Endothelial cell of umbilical vein (primary cell): ENCODE data around the gene A3GALT2. TPM values are rescaled to one million over a fixed set of nuclear protein-coding genes. Genes with fewer than 3 reads are reported as not detected.

Experiments
- BruUV-seq: library from RNA; stranded (reverse); fragments of 400-500 nt; replicated peaks from 2 replicates; lab custom pipeline; 2021; lab: Mats Ljungman, UMichigan
- CTCF ChIA-PET: fragments of 300-600, 350-600 bp; sonication (Branson Sonifier 250); formaldehyde crosslinking; loops from one replicate; lab custom pipeline; 2021; ENCODE audit warnings: antibody characterized with exemption, inconsistent platforms; lab: Charles Lee
- POLR2A ChIA-PET: fragments of 300-600, 350-600 bp; sonication (Branson Sonifier 250); formaldehyde crosslinking; loops from one replicate; lab custom pipeline; 2021; ENCODE audit warnings: antibody characterized with exemption, inconsistent platforms; lab: Charles Lee
- DNase-seq: peaks from one replicate; pipeline ENCODE4 v3.0.0-alpha.2; 2011; ENCODE audit warnings: low read depth, low spot score
- FAIRE-seq: peaks from 2 replicates; lab custom pipeline; 2011; peaks lifted over from hg19 to GRCh38; lab: Jason Lieb, UNC
- H2AFZ ChIP-seq: 2 replicates; pipeline ENCODE4 v1.6.0; 2012; ENCODE audit warnings: low read depth, low read length, control low read depth, inconsistent platforms
- H3K27ac ChIP-seq: 2 replicates; pipeline ENCODE4 v1.5.1; 2011; ENCODE audit warnings: low read depth, mild to moderate bottlenecking, control low read depth, low read length, moderate library complexity; ENCODE audit not compliant: insufficient read depth
- H3K27me3 ChIP-seq, 2 experiments: 2 replicates each; pipeline versions ENCODE4 v1.6.0 to v1.6.1; 2011; ENCODE audit warnings: low read length in 2 of 2, mixed read lengths in 1 of 2; ENCODE audit not compliant: control insufficient read depth in 2 of 2, insufficient read depth in 2 of 2
- H3K36me3 ChIP-seq, 2 experiments: 2 replicates in 1 of 2; 3 replicates in 1 of 2; pipeline ENCODE4 v1.5.1; 2011; ENCODE audit warnings: low read length in 2 of 2, mild to moderate bottlenecking in 1 of 2, moderate library complexity in 1 of 2; ENCODE audit not compliant: control insufficient read depth in 2 of 2, insufficient read depth in 2 of 2; ENCODE audit errors: extremely low read depth in 1 of 2
- H3K4me1 ChIP-seq: 3 replicates; pipeline ENCODE4 v1.5.1; 2011; ENCODE audit warnings: mild to moderate bottlenecking, low read length; ENCODE audit not compliant: control insufficient read depth, insufficient read depth; ENCODE audit errors: extremely low read depth
- H3K4me2 ChIP-seq: 2 replicates; pipeline ENCODE4 v1.6.1; 2011; ENCODE audit warnings: low read length, control low read depth, mixed read lengths; ENCODE audit not compliant: insufficient read depth
- H3K4me3 ChIP-seq, 3 experiments: fragments of 200-600 bp in 1 of 3; sonication (generic), shearing (Covaris generic) in 1 of 3; replicated peaks in 1 of 3; 2 replicates each; pipeline ENCODE4 v1.5.1; 2011 to 2016; ENCODE audit warnings: control low read depth in 3 of 3, low read length in 3 of 3, mild to moderate bottlenecking in 2 of 3, inconsistent platforms in 1 of 3, low read depth in 1 of 3, moderate library complexity in 1 of 3; ENCODE audit not compliant: insufficient read depth in 1 of 3
- H3K79me2 ChIP-seq: 2 replicates; pipeline ENCODE4 v1.6.0; 2012; ENCODE audit warnings: low read length, inconsistent platforms; ENCODE audit not compliant: control insufficient read depth, insufficient read depth
- H3K9ac ChIP-seq: replicated peaks from 2 replicates; pipeline ENCODE3; 2011; ENCODE audit warnings: low read length, control low read depth; ENCODE audit not compliant: insufficient read depth; ENCODE audit errors: extremely low read depth
- H3K9me1 ChIP-seq: replicated peaks from 3 replicates; pipeline ENCODE4 v1.6.0; 2011; ENCODE audit warnings: mild to moderate bottlenecking, low read length; ENCODE audit not compliant: control insufficient read depth, insufficient read depth; ENCODE audit errors: extremely low read depth
- H3K9me3 ChIP-seq: replicated peaks from 2 replicates; pipeline ENCODE4 v1.5.1; 2012; ENCODE audit warnings: low read length, inconsistent platforms; ENCODE audit not compliant: control insufficient read depth, insufficient read depth
- H4K20me1 ChIP-seq: replicated peaks from 2 replicates; pipeline ENCODE3; 2011; ENCODE audit warnings: mild to moderate bottlenecking, low read length; ENCODE audit not compliant: control insufficient read depth, insufficient read depth; ENCODE audit errors: extremely low read depth
- CTCF ChIP-seq, 2 donors: IDR thresholded peaks; 1 replicate in 1 of 2; 2 replicates in 1 of 2; pipeline ENCODE4 v1.5.1; 2011; ENCODE audit warnings: low read length in 2 of 2, mild to moderate bottlenecking in 2 of 2, moderate library complexity in 2 of 2, control low read depth in 1 of 2, inconsistent platforms in 1 of 2, low read depth in 1 of 2; ENCODE audit not compliant: insufficient read depth in 1 of 2; ENCODE audit errors: extremely low read depth in 1 of 2
- EZH2 ChIP-seq: IDR thresholded peaks from 2 replicates; pipeline ENCODE4 v1.6.1; 2012; ENCODE audit warnings: borderline replicate concordance, low read depth, mild to moderate bottlenecking, moderate library complexity, low read length, inconsistent platforms; ENCODE audit not compliant: severe bottlenecking
- FOS ChIP-seq: IDR thresholded peaks from 2 replicates; pipeline ENCODE4 v1.6.1; 2011; ENCODE audit warnings: mild to moderate bottlenecking, low read length, moderate library complexity, borderline replicate concordance; ENCODE audit not compliant: insufficient read depth
- GATA2 ChIP-seq: IDR thresholded peaks from 2 replicates; pipeline ENCODE4 v1.7.0; 2011; ENCODE audit warnings: low read depth, mild to moderate bottlenecking, moderate library complexity, mixed read lengths, low read length; ENCODE audit not compliant: insufficient read length, insufficient read depth
- JUN ChIP-seq: IDR thresholded peaks from 2 replicates; pipeline ENCODE4 v1.6.1; 2011; ENCODE audit warnings: borderline replicate concordance, low read depth; ENCODE audit not compliant: insufficient read length, insufficient read depth
- MAX ChIP-seq: IDR thresholded peaks from 2 replicates; pipeline ENCODE4 v1.6.1; 2011; ENCODE audit not compliant: insufficient read depth, insufficient read length
- MYC ChIP-seq: IDR thresholded peaks from one replicate; pipeline ENCODE4 v1.6.1; 2011; ENCODE audit warnings: mild to moderate bottlenecking, low read depth, low read length
- POLR2A ChIP-seq: IDR thresholded peaks from 2 replicates; pipeline ENCODE4 v1.6.1; 2012; ENCODE audit warnings: low read depth, mild to moderate bottlenecking, control low read depth, low read length
- POLR2AphosphoS5 ChIP-seq: IDR thresholded peaks from 2 replicates; pipeline ENCODE4 v1.6.1; 2012; ENCODE audit warnings: low read depth, mild to moderate bottlenecking, control low read depth, low read length, moderate library complexity; ENCODE audit not compliant: insufficient read depth
- dilution Hi-C: fragments of 300-500 bp; cut with MboI; formaldehyde crosslinking; loops from one replicate; pipeline ENCODE4 v1.15.0; 2019; ENCODE audit warnings: low sequenced_read_pairs; ENCODE audit not compliant: extremely low pct_ligation_motif_present
- intact Hi-C: fragments of 100-400 bp; cut with micrococcal nuclease; formaldehyde crosslinking; loops from one replicate; pipeline ENCODE4 v1.10.0; 2022
- polyA plus RNA-seq, 4 experiments: library from polyadenylated mRNA; depleted of rRNA in 3 of 4; stranded (reverse) in 3 of 4; unstranded in 1 of 4; fragments of >200 nt; gene quantifications; 2 replicates each; pipeline versions ENCODE4 v1.2.1 to v1.2.3, GENCODE V29; 2011 to 2012; ENCODE audit warnings: missing spikeins in 1 of 4
- total RNA-seq: library from RNA; stranded (reverse); gene quantifications from 2 replicates; pipeline ENCODE4 v1.2.3, GENCODE V29; 2021

Gene A3GALT2
- total and polyA plus RNA-seq, 2 donors (not counting 3 experiments of a cell fraction or from before 2014, with no cell fraction given) = not detected

- Histone ChIP-seq H3K4me1 (peaks cover 5% of the 10 kb centered on the region), H3K27ac (no peak overlapping the region), H4K20me1 (no peaks in the 10 kb centered on the region), H2AFZ (no peak overlapping the region), H3K27me3 (no peaks in the 10 kb centered on the region), H3K4me2 (no peak overlapping the region), H3K79me2 (no peaks in the 10 kb centered on the region), H3K36me3 (peaks cover 0 to 6% of the 10 kb centered on the region in 2 experiments), H3K9me1 (no peaks in the 10 kb centered on the region), H3K4me3 (no peak overlapping the region), H3K9ac (no peak overlapping the region), H3K9me3 (no peaks in the 10 kb centered on the region)
- CTCF ChIA-PET = interaction anchor here (2.0 kb wide), 1 partner anchor 8 kb away, joined by 8 read pairs; no protein-coding TSS in a partner anchor
- dilution Hi-C loops = no loop called here
- DNase-seq (no peak), FAIRE-seq (no peak)
- intact Hi-C loops = no loop called here
- TF ChIP-seq JUN = no peak
- TF ChIP-seq FOS = no peak
- no peak for TF ChIP-seq POLR2AphosphoS5
- no peak for TF ChIP-seq GATA2
- POLR2A ChIA-PET = no interaction called here
- BruUV-seq = no TSS peak
These were observed 50.5 kb downstream of the A3GALT2 start for GRCh38 chr1:33270379-33270778.

- CTCF ChIA-PET = interaction anchor here (0.9 to 2.0 kb wide), 2 partner anchors 9 to 26 kb away, joined by 4 to 8 read pairs; no protein-coding TSS in a partner anchor
- dilution Hi-C loops = no loop called here
These were observed 51.3 kb downstream of the A3GALT2 start for GRCh38 chr1:33269621-33270020.

More at GRCh38 chr1:33269621-33270020, 51.3 kb downstream of the A3GALT2 start:
- FAIRE-seq = no peak
- no peak for DNase-seq
- H3K4me3 ChIP-seq = no peak overlapping the region
- H3K9me1 ChIP-seq = no peaks in the 10 kb centered on the region
- H3K9ac ChIP-seq = no peak overlapping the region
- no peaks in the 10 kb centered on the region for H3K9me3 ChIP-seq
- BruUV-seq = no TSS peak
- intact Hi-C loops = no loop called here
- H4K20me1 ChIP-seq = no peaks in the 10 kb centered on the region
- H3K36me3 ChIP-seq = peaks cover 0 to 6% of the 10 kb centered on the region in 2 experiments
- peaks cover 5% of the 10 kb centered on the region for H3K4me1 ChIP-seq
- no peak for TF ChIP-seq JUN
- TF ChIP-seq MAX = no peak
- TF ChIP-seq EZH2 = no peak
- no peak for TF ChIP-seq CTCF (IDR thresholded peaks at IDR 0.05; ENCODE audit: extremely low read depth in 1 of 2, insufficient read depth in 1 of 2, low read depth in 1 of 2, low read length in 2 of 2)
- no peak for TF ChIP-seq POLR2A
- no peak for TF ChIP-seq MYC
- TF ChIP-seq GATA2 = no peak
- TF ChIP-seq FOS = no peak
- no peak for TF ChIP-seq POLR2AphosphoS5
- POLR2A ChIA-PET = no interaction called here
- no peaks in the 10 kb centered on the region for H3K27me3 ChIP-seq
- no peak overlapping the region for H3K4me2 ChIP-seq
- H3K79me2 ChIP-seq = no peaks in the 10 kb centered on the region
- no peak overlapping the region for H3K27ac ChIP-seq
- no peak overlapping the region for H2AFZ ChIP-seq
